Calu3 (cell line): Measurements from ENCODE around the gene HDAC4. TPM values are rescaled to one million over a fixed set of nuclear protein-coding genes. Genes with fewer than 3 reads are reported as not detected.

ENCODE experiments used
- BruUV-seq: library from RNA; stranded (reverse); fragments of 400-500 nt; replicated peaks from 2 replicates; lab custom pipeline; 2021; lab: Mats Ljungman, UMichigan
- CTCF ChIA-PET: fragments of 300-600 bp; sonication (Branson Sonifier 250); formaldehyde crosslinking; loops from one replicate; lab custom pipeline; 2022; ENCODE audit warnings: antibody characterized with exemption; lab: Charles Lee
- DNase-seq: peaks from one replicate; pipeline ENCODE4 v3.0.0; 2022
- H3K27ac Mint-ChIP-seq: one replicate; pipeline ENCODE4 v1.8.0; 2022; ENCODE audit warnings: mixed read lengths; ENCODE audit not compliant: unreplicated experiment
- H3K27me3 Mint-ChIP-seq: one replicate; pipeline ENCODE4 v1.8.0; 2022; ENCODE audit warnings: mixed read lengths; ENCODE audit not compliant: unreplicated experiment
- H3K36me3 Mint-ChIP-seq: one replicate; pipeline ENCODE4 v1.8.0; 2022; ENCODE audit warnings: mild to moderate bottlenecking, moderate library complexity, mixed read lengths; ENCODE audit not compliant: insufficient read depth, unreplicated experiment
- H3K4me1 Mint-ChIP-seq: one replicate; pipeline ENCODE4 v1.8.0; 2022; ENCODE audit warnings: mild to moderate bottlenecking, low read depth, mixed read lengths; ENCODE audit not compliant: unreplicated experiment
- H3K4me3 Mint-ChIP-seq: one replicate; pipeline ENCODE4 v1.8.0; 2022; ENCODE audit warnings: mild to moderate bottlenecking, low read depth, moderate library complexity, mixed read lengths; ENCODE audit not compliant: unreplicated experiment
- H3K9me3 Mint-ChIP-seq: one replicate; pipeline ENCODE4 v1.8.0; 2022; ENCODE audit warnings: low read depth, mixed read lengths; ENCODE audit not compliant: unreplicated experiment
- CTCF ChIP-seq: fragments of 200-600 bp; IDR thresholded peaks from one replicate; pipeline ENCODE4 v1.8.0; 2022; ENCODE audit warnings: antibody characterized with exemption; ENCODE audit not compliant: unreplicated experiment
- intact Hi-C: fragments of 100-400 bp; cut with micrococcal nuclease; formaldehyde crosslinking; loops from one replicate; pipeline ENCODE4 v1.10.0; 2022; ENCODE audit not compliant: unreplicated experiment
- total RNA-seq: library from RNA; stranded (reverse); gene quantifications from 2 replicates; pipeline ENCODE4 v1.2.3, GENCODE V29; 2022

The HDAC4 gene
- total RNA-seq, 1 experiment from 2014 or later, result 39.6 TPM

GRCh38 chr2:239339241-239339640 lies 61.6 kb downstream of the HDAC4 start:
- Mint-ChIP-seq H3K27me3 (no peaks in the 10 kb centered on the region), H3K36me3 (no peaks in the 10 kb centered on the region), H3K9me3 (no peaks in the 10 kb centered on the region), H3K4me3 (no peak overlapping the region), H3K27ac (no peak overlapping the region), H3K4me1 (no peaks in the 10 kb centered on the region)
- BruUV-seq, result no TSS peak
- CTCF ChIA-PET, result no interaction called here
- TF ChIP-seq CTCF, result no peak
- no peak for DNase-seq
- intact Hi-C loops, result no loop called here

- no peaks in the 10 kb centered on the region for H3K4me1 Mint-ChIP-seq
- H3K27ac Mint-ChIP-seq, result no peak overlapping the region
- no peaks in the 10 kb centered on the region for H3K27me3 Mint-ChIP-seq
- CTCF ChIA-PET, result interaction anchor here (0.6 kb wide), 1 partner anchor 17 kb away, joined by 7 read pairs; no protein-coding TSS in a partner anchor
- no peak for TF ChIP-seq CTCF
- H3K9me3 Mint-ChIP-seq, result no peaks in the 10 kb centered on the region
- H3K4me3 Mint-ChIP-seq, result no peak overlapping the region
- no peak for DNase-seq
- no TSS peak for BruUV-seq
- H3K36me3 Mint-ChIP-seq, result no peaks in the 10 kb centered on the region
- intact Hi-C loops, result no loop called here
Measured at GRCh38 chr2:239337877-239338484, 62.8 kb downstream of the HDAC4 start.

- no peak for DNase-seq
- H3K4me1 Mint-ChIP-seq, result no peaks in the 10 kb centered on the region
- no peaks in the 10 kb centered on the region for H3K36me3 Mint-ChIP-seq
- H3K9me3 Mint-ChIP-seq, result no peaks in the 10 kb centered on the region
- CTCF ChIA-PET, result interaction anchor here (0.6 kb wide), 1 partner anchor 16 kb away, joined by 7 read pairs; no protein-coding TSS in a partner anchor
- TF ChIP-seq CTCF, result no peak
- no peak overlapping the region for H3K4me3 Mint-ChIP-seq
- H3K27me3 Mint-ChIP-seq, result no peaks in the 10 kb centered on the region
- H3K27ac Mint-ChIP-seq, result no peak overlapping the region
- intact Hi-C loops, result no loop called here
- no TSS peak for BruUV-seq
Measured at GRCh38 chr2:239337122-239337876, 63.5 kb downstream of the HDAC4 start.

- TF ChIP-seq CTCF, result no peak
- no peaks in the 10 kb centered on the region for H3K36me3 Mint-ChIP-seq
- intact Hi-C loops, result no loop called here
- no peaks in the 10 kb centered on the region for H3K9me3 Mint-ChIP-seq
- H3K4me3 Mint-ChIP-seq, result no peak overlapping the region
- H3K27ac Mint-ChIP-seq, result no peak overlapping the region
- H3K27me3 Mint-ChIP-seq, result no peaks in the 10 kb centered on the region
- no TSS peak for BruUV-seq
- CTCF ChIA-PET, result no interaction called here
- DNase-seq, result no peak
- H3K4me1 Mint-ChIP-seq, result no peaks in the 10 kb centered on the region
Measured at GRCh38 chr2:239331560-239331959, 69.3 kb downstream of the HDAC4 start.
